T47D (cell line): ENCODE data around the gene B3GLCT.

Source experiments
- DNase-seq, 2 experiments: peaks; one replicate each; pipeline versions ENCODE4 v3.0.0 to v3.0.0-alpha.2; 2011 to 2012; ENCODE audit warnings: low read depth in 1 of 2, low spot score in 1 of 2
- JUND ChIP-seq: IDR thresholded peaks from 2 replicates; pipeline ENCODE4 v1.6.1; 2012; ENCODE audit warnings: low read depth
- in situ Hi-C: cut with HindIII; loops from 2 replicates; pipeline ENCODE4 v1.10.0; 2016; ENCODE audit warnings: low sequenced_read_pairs, low pct_unique_long_range_greater_than_20kb

The B3GLCT gene

GRCh38 chr13:31199849-31200636 is at the start of gene B3GLCT:
Gene B3GLCT, plus strand, starts transcription at chr13:31199975. Its CDS starts 110 bp downstream, at chr13:31200085.
- peak; percentile 78 to 83 for DNase-seq
- TF ChIP-seq JUND, result no peak

DNA sequence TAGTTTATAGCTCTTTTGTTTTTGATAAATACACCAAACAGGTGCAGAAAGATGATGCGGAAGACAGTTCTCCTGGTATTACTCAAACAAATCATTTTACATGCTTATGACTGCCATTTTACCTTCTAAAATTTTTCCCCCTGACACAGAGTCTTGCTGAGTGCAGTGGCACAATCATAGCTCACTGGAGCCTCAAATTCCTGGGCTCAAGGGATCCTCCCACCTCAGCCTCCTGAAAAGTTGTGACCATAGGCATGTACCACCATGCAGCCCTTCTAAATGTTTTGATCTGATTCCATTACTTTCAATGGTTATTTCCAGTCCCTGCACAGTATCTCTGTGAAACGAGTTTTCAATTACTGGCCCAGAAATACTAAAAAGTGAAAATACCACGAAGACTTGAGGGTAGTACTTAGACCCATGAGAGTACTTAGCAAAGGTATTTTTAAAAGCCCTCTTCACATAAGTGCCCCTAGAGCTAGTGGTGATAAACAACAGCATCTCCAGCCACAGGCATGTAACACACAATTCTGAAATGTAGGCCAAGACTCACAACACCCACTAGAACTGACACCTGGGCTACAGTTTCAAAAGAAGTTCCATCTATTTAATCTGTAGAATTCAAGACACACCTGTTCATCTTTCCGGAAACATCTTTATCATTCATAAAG is 49.3 kb upstream of the B3GLCT start:
- TF ChIP-seq JUND, result no peak
- in situ Hi-C loops, result no loop called here
- DNase-seq, result no peak

More at GRCh38 chr13:31199849-31200636, at the start of gene B3GLCT:
- in situ Hi-C loops, result no loop called here

DNA sequence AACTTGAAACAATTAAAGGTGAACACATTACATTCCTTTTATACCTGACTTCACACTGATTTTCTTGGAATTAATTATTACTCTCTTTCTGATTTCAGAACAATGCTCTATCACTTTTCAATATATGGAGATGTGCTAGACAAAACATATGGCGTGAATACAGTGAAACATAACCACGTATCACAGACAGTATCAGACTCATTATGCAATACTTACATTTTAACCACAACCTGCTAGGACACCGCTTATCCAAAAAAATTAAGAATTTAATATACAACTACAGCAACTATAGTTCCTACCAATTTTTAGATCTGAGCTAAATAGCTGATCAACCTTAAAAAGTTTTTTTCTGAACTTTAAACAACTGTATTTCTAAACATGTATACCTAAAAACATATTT is 47.9 kb upstream of the B3GLCT start:
- TF ChIP-seq JUND, result no peak
- DNase-seq, result no peak
- in situ Hi-C loops, result no loop called here

- DNase-seq, result no peak
- in situ Hi-C loops, result no loop called here
Observed at GRCh38 chr13:31154939-31155338, 44.8 kb upstream of the B3GLCT start.

GRCh38 chr13:31159306-31159705 is 40.5 kb upstream of the B3GLCT start:
- in situ Hi-C loops, result no loop called here
- TF ChIP-seq JUND, result no peak
- DNase-seq, result no peak

More at GRCh38 chr13:31154939-31155338, 44.8 kb upstream of the B3GLCT start:
- no peak for TF ChIP-seq JUND

DNA sequence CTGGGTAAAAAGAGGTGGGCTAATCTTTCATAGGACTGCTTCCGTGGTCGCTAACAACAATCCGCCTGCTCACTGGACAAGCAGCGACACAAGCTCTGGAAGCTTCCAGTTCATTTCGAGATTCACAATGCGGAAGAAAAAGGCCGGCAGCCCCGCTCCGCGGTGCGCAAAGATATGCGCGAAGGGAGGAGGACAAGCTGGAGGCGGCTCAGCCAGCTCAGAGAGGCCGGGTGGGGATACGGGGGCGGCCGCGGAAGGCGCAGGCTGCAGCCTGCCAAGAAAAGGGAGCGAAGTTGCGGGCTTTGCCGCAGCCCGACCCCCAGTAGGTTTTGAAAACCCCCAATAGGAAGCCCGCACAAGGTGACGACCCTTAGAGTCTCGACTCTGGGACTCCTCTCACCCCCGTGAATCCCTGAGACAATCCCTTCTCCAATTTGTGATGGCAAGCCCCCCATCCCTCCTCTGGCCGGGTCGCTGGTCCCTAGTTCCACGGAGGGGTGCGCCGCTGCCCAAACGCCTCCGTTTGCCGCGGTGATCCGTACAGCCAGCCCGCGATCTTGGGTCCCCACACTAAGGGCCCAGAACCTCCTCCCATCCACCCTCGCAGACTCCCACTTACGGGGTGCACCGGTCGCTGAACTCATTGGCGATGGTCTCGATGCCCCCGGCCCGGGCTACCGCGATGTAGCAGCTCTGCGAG is 38.8 kb upstream of the B3GLCT start:
- DNase-seq, result peak in 1 of 2 experiments; percentile 58
- no peak for TF ChIP-seq JUND
- in situ Hi-C loops, result no loop called here

- TF ChIP-seq JUND, result no peak
- in situ Hi-C loops, result no loop called here
- DNase-seq, result peak; percentile 93 to 97
Observed at GRCh38 chr13:31161557-31162150, 38.1 kb upstream of the B3GLCT start, which contains the start of gene HSPH1. Gene HSPH1, minus strand, starts transcription at chr13:31161904. Its CDS starts 322 bp downstream, at chr13:31161582.

DNA sequence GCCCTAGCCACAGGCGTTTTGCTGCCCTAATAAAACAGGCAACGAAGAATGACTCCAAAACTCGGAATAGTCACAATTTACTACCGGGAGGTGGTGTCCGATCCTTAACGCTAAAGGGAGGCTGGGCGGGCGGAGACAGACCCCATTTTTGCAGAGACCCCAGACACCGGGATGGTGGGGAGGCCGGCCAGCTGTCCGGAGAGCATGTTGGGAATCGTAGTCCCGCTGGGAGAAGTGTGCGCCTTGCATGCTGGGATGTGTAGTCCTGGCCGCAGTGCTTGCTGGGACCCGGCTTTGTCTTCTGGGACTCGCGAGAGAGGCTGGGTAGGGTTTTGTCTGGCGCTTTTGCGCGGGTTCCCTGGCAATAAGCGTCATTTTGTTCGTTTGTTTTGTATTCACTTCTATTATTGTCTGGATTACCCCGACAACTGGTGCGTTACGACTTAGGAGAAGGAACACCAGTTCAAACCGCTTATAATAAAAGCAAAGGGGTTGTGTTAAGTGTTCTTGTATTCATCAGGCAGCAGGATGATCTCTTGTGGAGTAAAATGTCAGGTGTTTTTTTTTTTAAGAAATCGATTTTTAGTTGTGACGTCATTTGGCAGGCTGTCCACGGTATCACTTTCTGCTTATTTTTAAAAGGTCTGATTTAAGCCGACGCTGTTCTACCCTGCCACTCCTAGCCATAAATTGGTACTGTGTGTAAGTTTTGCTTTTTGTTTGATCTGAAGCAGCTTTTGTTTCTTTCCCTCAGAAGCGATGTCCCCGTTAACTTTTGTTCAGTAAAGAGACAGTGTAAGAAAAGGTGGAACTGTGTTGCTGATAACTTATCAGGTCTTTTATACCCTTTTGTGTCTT is 37.4 kb upstream of the B3GLCT start:
- peak; percentile 67 to 97 for DNase-seq
- TF ChIP-seq JUND, result no peak
- in situ Hi-C loops, result no loop called here

DNA sequence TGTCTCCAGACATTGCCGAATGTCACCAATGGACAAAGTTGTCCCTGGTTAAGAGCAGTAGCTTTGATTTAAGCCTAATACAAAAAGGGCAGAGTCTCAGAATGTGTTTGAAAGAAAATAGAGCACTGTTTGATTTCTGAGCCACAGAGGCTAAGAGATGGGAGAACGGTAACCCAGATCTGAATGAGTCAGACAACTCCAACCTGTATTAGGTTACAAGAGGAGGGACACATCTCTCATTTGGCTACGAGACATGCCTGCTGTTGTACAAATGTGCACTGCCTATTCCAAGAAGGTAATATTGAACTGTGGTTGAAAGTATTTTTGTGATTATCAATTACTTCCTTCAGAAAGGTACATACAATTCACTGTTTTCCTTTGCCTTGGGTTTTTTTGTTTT is 33.2 kb upstream of the B3GLCT start:
- TF ChIP-seq JUND, result no peak
- no peak for DNase-seq
- in situ Hi-C loops, result no loop called here

DNA sequence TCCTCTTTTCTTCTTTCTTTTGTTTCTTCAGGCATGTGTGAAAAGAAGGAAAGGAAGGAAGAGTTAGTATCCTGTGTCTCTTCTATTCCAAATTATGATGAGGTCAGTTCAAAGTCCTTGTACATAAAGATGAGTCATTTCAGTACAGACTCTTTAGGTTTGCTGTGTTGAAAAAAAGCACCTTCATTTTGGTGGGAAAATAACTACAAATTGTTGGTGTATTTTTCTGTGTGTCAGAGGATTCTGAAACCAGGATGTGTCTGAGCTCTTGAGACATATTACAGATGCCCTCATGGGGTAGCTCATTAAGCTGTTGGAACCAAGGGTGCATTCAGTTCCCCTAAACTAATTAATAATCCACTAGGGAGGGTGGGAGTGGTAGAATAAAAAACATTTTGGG is 32.3 kb upstream of the B3GLCT start:
- in situ Hi-C loops, result no loop called here
- no peak for DNase-seq
- TF ChIP-seq JUND, result no peak

DNA sequence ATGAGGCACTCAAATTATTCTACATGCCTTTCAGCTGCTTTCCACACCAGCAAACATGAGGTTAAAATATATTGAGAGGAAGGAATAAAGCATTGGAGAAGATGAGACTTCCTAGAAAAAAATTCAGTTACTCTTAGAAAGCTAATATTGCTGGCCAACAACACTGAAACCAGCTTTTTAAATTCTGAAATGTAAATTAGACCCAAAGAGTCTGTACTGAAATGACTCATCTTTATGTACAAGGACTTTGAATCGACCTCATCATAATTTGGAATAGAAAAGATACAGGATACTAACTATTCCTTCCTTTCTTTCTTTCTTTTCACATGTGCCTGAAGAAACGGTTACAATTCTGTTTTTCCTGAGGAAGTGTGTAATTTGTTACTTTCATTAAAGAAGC is 31.6 kb upstream of the B3GLCT start:
- in situ Hi-C loops, result no loop called here
- no peak for DNase-seq
- TF ChIP-seq JUND, result no peak

GRCh38 chr13:31168736-31169135 is 31.0 kb upstream of the B3GLCT start:
- no peak for DNase-seq
- no peak for TF ChIP-seq JUND
- in situ Hi-C loops, result no loop called here
